GM23338 (cell line): ENCODE data around the gene EYA4. TPM values are rescaled to one million over a fixed set of nuclear protein-coding genes. Genes with fewer than 3 reads are reported as not detected.

ENCODE experiments used
- ATAC-seq: fragments of 200-7000 bp; cut with Tn5 transposase; 3 replicates; pipeline ENCODE4 v1.9.1; 2020
- DNase-seq: peaks from one replicate; pipeline ENCODE4 v3.0.0-alpha.2; 2015; ENCODE audit warnings: low spot score
- H2AFZ ChIP-seq: fragments of 200-600 bp; sonication (generic); 2 replicates; pipeline ENCODE4 v1.8.0; 2016; ENCODE audit warnings: antibody characterized with exemption, mild to moderate bottlenecking, moderate library complexity
- H3F3A ChIP-seq: fragments of 200-600 bp; sonication (generic); replicated peaks from 2 replicates; pipeline ENCODE4 v1.8.0; 2017; ENCODE audit warnings: antibody characterized with exemption, mixed run types, low read depth
- H3K27ac ChIP-seq: fragments of 200-600 bp; sonication (generic); 2 replicates; pipeline ENCODE4 v1.6.1; 2016; ENCODE audit warnings: low read depth
- H3K27me3 ChIP-seq: fragments of 200-600 bp; sonication (generic); 2 replicates; pipeline ENCODE4 v1.8.0; 2016; ENCODE audit warnings: mild to moderate bottlenecking, mixed run types, moderate library complexity; ENCODE audit not compliant: insufficient read depth
- H3K36me3 ChIP-seq: fragments of 200-600 bp; sonication (generic); 2 replicates; pipeline ENCODE4 v1.8.0; 2016; ENCODE audit warnings: mild to moderate bottlenecking; ENCODE audit not compliant: insufficient read depth
- H3K4me1 ChIP-seq: fragments of 200-600 bp; sonication (generic); 2 replicates; pipeline ENCODE4 v1.8.0; 2016; ENCODE audit warnings: mild to moderate bottlenecking, moderate library complexity; ENCODE audit not compliant: insufficient read depth
- H3K4me2 ChIP-seq: fragments of 200-600 bp; sonication (generic); 2 replicates; pipeline ENCODE4 v1.7.1; 2017; ENCODE audit warnings: mixed run types
- H3K4me3 ChIP-seq: fragments of 200-600 bp; sonication (generic); 2 replicates; pipeline ENCODE4 v1.6.1; 2016; ENCODE audit warnings: mixed run types
- H3K79me2 ChIP-seq: fragments of 200-600 bp; sonication (generic); replicated peaks from 2 replicates; pipeline ENCODE4 v1.8.0; 2017; ENCODE audit warnings: mild to moderate bottlenecking; ENCODE audit not compliant: insufficient read depth
- H3K9me2 ChIP-seq: fragments of 200-600 bp; sonication (generic); 2 replicates; pipeline ENCODE4 v1.8.0; 2017; ENCODE audit not compliant: insufficient read depth
- H4K20me1 ChIP-seq: fragments of 200-600 bp; sonication (generic); replicated peaks from 2 replicates; pipeline ENCODE4 v1.8.0; 2017; ENCODE audit warnings: mild to moderate bottlenecking; ENCODE audit not compliant: insufficient read depth
- H3K27ac Mint-ChIP-seq: 2 replicates; pipeline ENCODE4 v1.8.0; 2020; ENCODE audit warnings: inconsistent platforms, mild to moderate bottlenecking, moderate library complexity, mixed read lengths
- H3K27me3 Mint-ChIP-seq: 3 replicates; pipeline ENCODE4 v1.8.0; 2022; ENCODE audit warnings: low read depth, mild to moderate bottlenecking, moderate library complexity, mixed read lengths, inconsistent platforms; ENCODE audit not compliant: insufficient read depth, poor library complexity
- H3K36me3 Mint-ChIP-seq: 3 replicates; pipeline ENCODE4 v1.8.0; 2021; ENCODE audit warnings: low read depth, mild to moderate bottlenecking, inconsistent platforms, moderate library complexity, mixed read lengths
- H3K4me1 Mint-ChIP-seq: 3 replicates; pipeline ENCODE4 v1.8.0; 2020; ENCODE audit warnings: mild to moderate bottlenecking, inconsistent platforms, mixed read lengths
- H3K4me3 Mint-ChIP-seq: 3 replicates; pipeline ENCODE4 v1.8.0; 2021; ENCODE audit warnings: moderate library complexity, mild to moderate bottlenecking, inconsistent platforms, mixed read lengths
- H3K9me3 Mint-ChIP-seq: 3 replicates; pipeline ENCODE4 v1.8.0; 2020; ENCODE audit warnings: moderate library complexity, mild to moderate bottlenecking, inconsistent platforms, mixed read lengths
- CREB1 ChIP-seq: fragments of 250-450 bp; sonication (Bioruptor Pico); IDR thresholded peaks from 2 replicates; pipeline ENCODE4 v1.5.0; 2020; ENCODE audit warnings: low read depth, mild to moderate bottlenecking, moderate library complexity
- EZH2 ChIP-seq: fragments of 200-600 bp; sonication (generic); IDR thresholded peaks from one replicate; pipeline ENCODE4 v1.8.0; 2017; ENCODE audit warnings: antibody characterized with exemption, mild to moderate bottlenecking, low read depth; ENCODE audit not compliant: unreplicated experiment
- EZH2phosphoT487 ChIP-seq: fragments of 200-600 bp; sonication (generic); IDR thresholded peaks from one replicate; pipeline ENCODE4 v1.8.1; 2018; ENCODE audit warnings: antibody characterized with exemption; ENCODE audit not compliant: unreplicated experiment
- JUNB ChIP-seq: IDR thresholded peaks from one replicate; pipeline ENCODE4 v1.6.1; 2016; ENCODE audit warnings: antibody characterized with exemption; ENCODE audit not compliant: unreplicated experiment
- POLR2AphosphoS5 ChIP-seq: IDR thresholded peaks from 2 replicates; pipeline ENCODE4 v1.6.1; 2016; ENCODE audit warnings: antibody characterized with exemption, low read depth
- polyA plus RNA-seq: library from polyadenylated mRNA; unstranded; fragments of >200 nt; fragmentation: Nextera tagmentation; extraction: Ambion mirVana; gene quantifications from 2 replicates; pipeline ENCODE4 v1.2.1, GENCODE V29; 2016
- total RNA-seq: library from RNA; depleted of rRNA; stranded (reverse); fragments of >200 nt; shearing (Covaris generic); gene quantifications from 2 replicates; pipeline ENCODE4 v1.2.3, GENCODE V29; 2014
- TF ChIP-seq, protein P1 (sequence below): fragments of 250-450 bp; sonication (Bioruptor Pico); IDR thresholded peaks from 2 replicates; pipeline ENCODE4 v1.5.0; 2020; ENCODE audit warnings: mild to moderate bottlenecking, moderate library complexity
- TF ChIP-seq, protein P2 (sequence below), 2 experiments: fragments of 200-600 bp in 1 of 2; sonication (generic) in 1 of 2; conservative IDR thresholded peaks; 2 replicates each; pipeline versions ENCODE4 v1.5.1 to v1.6.1; 2016 to 2017; ENCODE audit warnings: antibody characterized with exemption in 2 of 2, low read depth in 2 of 2, mild to moderate bottlenecking in 2 of 2, moderate library complexity in 1 of 2

EYA4 gene
- total and polyA plus RNA-seq, 2 experiments from 2014 or later, result 0.05 to 0.21 TPM

DNA sequence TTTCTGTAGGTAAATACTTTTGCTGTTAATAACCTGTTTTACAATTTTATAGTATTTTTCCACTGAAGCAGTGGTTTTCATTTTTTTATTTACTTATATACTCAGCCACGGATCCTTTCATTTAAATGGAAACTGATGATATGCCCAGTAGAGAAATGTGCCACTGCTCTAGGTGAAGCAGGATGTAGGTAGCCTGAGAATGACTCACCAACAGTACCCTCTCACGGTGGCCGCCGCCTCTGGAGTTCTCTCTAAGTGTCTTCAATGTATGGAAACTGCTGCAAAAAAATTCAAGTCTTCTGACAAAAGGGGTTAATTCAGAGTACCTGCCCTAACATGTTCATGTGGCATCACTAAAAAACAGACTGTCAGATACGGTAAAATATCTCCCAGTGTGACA lies 6.4 kb downstream of the EYA4 start (continued):
- TF ChIP-seq, protein P1, sequence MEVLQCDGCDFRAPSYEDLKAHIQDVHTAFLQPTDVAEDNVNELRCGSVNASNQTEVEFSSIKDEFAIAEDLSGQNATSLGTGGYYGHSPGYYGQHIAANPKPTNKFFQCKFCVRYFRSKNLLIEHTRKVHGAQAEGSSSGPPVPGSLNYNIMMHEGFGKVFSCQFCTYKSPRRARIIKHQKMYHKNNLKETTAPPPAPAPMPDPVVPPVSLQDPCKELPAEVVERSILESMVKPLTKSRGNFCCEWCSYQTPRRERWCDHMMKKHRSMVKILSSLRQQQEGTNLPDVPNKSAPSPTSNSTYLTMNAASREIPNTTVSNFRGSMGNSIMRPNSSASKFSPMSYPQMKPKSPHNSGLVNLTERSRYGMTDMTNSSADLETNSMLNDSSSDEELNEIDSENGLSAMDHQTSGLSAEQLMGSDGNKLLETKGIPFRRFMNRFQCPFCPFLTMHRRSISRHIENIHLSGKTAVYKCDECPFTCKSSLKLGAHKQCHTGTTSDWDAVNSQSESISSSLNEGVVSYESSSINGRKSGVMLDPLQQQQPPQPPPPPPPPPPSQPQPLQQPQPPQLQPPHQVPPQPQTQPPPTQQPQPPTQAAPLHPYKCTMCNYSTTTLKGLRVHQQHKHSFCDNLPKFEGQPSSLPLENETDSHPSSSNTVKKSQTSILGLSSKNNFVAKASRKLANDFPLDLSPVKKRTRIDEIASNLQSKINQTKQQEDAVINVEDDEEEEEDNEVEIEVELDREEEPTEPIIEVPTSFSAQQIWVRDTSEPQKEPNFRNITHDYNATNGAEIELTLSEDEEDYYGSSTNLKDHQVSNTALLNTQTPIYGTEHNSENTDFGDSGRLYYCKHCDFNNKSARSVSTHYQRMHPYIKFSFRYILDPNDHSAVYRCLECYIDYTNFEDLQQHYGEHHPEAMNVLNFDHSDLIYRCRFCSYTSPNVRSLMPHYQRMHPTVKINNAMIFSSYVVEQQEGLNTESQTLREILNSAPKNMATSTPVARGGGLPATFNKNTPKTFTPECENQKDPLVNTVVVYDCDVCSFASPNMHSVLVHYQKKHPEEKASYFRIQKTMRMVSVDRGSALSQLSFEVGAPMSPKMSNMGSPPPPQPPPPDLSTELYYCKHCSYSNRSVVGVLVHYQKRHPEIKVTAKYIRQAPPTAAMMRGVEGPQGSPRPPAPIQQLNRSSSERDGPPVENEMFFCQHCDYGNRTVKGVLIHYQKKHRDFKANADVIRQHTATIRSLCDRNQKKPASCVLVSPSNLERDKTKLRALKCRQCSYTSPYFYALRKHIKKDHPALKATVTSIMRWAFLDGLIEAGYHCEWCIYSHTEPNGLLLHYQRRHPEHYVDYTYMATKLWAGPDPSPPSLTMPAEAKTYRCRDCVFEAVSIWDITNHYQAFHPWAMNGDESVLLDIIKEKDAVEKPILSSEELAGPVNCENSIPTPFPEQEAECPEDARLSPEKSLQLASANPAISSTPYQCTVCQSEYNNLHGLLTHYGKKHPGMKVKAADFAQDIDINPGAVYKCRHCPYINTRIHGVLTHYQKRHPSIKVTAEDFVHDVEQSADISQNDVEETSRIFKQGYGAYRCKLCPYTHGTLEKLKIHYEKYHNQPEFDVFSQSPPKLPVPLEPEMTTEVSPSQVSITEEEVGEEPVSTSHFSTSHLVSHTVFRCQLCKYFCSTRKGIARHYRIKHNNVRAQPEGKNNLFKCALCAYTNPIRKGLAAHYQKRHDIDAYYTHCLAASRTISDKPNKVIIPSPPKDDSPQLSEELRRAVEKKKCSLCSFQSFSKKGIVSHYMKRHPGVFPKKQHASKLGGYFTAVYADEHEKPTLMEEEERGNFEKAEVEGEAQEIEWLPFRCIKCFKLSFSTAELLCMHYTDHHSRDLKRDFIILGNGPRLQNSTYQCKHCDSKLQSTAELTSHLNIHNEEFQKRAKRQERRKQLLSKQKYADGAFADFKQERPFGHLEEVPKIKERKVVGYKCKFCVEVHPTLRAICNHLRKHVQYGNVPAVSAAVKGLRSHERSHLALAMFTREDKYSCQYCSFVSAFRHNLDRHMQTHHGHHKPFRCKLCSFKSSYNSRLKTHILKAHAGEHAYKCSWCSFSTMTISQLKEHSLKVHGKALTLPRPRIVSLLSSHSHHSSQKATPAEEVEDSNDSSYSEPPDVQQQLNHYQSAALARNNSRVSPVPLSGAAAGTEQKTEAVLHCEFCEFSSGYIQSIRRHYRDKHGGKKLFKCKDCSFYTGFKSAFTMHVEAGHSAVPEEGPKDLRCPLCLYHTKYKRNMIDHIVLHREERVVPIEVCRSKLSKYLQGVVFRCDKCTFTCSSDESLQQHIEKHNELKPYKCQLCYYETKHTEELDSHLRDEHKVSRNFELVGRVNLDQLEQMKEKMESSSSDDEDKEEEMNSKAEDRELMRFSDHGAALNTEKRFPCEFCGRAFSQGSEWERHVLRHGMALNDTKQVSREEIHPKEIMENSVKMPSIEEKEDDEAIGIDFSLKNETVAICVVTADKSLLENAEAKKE (CRISPR knock-in tag), result no peak
- no peak for TF ChIP-seq EZH2
- no peak for TF ChIP-seq JUNB
- no peak for TF ChIP-seq EZH2phosphoT487
- no peak for TF ChIP-seq POLR2AphosphoS5

DNA sequence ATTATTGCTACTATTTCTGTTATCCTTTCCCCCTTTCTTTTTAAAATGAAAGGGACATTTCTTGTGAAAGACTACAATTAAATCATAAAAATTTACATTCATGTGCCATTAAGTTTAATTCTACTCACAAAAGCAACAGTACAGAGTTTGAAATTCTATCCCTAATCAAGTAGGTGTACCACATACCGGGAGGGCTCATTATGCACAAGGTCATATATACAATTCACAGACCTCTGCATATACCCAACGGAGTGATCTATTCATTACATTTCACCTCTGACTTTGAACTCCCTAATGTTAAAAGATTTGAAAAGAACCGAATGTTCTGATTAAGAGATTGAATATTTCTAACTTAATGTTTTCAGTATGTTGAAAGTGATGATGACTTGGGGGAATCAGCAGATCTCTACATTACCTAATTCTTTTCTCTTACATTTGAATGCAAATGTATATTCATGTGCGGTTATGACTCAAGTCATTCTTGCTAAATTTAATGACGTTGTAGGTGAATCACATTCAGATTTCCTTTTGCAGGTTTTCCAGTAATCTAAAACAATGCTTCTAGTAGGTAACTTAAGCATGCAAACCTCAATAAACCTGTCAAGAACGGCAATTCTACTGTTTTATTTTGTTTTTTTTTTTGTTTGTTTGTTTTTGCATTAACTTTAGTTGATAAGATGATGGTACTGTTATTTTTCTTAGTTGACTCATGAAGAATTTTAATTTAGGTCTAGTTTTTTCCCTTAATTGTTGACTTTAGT lies 7.3 kb downstream of the EYA4 start:
- Mint-ChIP-seq H3K27me3 (peaks cover 20% of the 10 kb centered on the region), H3K27ac (no peak overlapping the region), H3K9me3 (no peaks in the 10 kb centered on the region), H3K4me1 (peaks cover 25% of the 10 kb centered on the region), H3K4me3 (no peak overlapping the region), H3K36me3 (no peaks in the 10 kb centered on the region)
- Histone ChIP-seq H3F3A (no peaks in the 10 kb centered on the region), H3K9me2 (no peaks in the 10 kb centered on the region), H3K4me3 (no peak overlapping the region), H3K79me2 (no peaks in the 10 kb centered on the region), H4K20me1 (no peaks in the 10 kb centered on the region), H3K4me2 (no peak overlapping the region), H3K36me3 (no peaks in the 10 kb centered on the region), H3K27ac (no peak overlapping the region), H2AFZ (no peak overlapping the region), H3K4me1 (peaks cover 17% of the 10 kb centered on the region), H3K27me3 (peaks cover 35% of the 10 kb centered on the region)
- TF ChIP-seq JUNB (no peak), CREB1 (CRISPR knock-in tag) (no peak)
- TF ChIP-seq, protein P2, sequence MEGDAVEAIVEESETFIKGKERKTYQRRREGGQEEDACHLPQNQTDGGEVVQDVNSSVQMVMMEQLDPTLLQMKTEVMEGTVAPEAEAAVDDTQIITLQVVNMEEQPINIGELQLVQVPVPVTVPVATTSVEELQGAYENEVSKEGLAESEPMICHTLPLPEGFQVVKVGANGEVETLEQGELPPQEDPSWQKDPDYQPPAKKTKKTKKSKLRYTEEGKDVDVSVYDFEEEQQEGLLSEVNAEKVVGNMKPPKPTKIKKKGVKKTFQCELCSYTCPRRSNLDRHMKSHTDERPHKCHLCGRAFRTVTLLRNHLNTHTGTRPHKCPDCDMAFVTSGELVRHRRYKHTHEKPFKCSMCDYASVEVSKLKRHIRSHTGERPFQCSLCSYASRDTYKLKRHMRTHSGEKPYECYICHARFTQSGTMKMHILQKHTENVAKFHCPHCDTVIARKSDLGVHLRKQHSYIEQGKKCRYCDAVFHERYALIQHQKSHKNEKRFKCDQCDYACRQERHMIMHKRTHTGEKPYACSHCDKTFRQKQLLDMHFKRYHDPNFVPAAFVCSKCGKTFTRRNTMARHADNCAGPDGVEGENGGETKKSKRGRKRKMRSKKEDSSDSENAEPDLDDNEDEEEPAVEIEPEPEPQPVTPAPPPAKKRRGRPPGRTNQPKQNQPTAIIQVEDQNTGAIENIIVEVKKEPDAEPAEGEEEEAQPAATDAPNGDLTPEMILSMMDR (conservative IDR thresholded peaks at IDR 0.05; ENCODE audit: low read depth in 2 of 2), result no peak
- no peak for DNase-seq
- ATAC-seq, result no peak
